HG03159 (cell line): Measurements from ENCODE around the gene KRT77.

Experiments used
- ATAC-seq: cut with Tn5 transposase; IDR thresholded peaks from one replicate; pipeline ENCODE4 v1.9.1; 2021; ENCODE audit warnings: mild to moderate bottlenecking, moderate library complexity; ENCODE audit not compliant: unreplicated experiment

Gene KRT77

DNA sequence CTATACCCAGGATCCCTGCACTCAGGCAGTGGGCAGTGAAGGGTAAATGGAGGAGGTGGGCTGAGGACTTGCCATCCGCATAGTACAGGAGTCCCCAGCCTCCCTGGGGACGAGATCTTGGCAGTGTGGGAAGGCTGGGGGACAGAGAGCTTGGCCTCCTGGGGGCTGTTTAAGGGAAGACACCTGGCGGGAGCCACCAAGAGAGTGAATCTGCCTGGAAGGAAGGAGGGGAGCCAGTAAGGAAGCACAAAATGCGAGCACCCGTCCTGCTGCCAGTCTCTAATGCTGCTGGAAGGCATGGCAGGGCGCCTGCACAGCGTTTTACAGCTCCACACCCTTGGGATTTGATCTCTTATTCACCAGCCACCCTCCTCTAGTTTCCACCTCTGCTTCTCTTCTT lies 43.9 kb downstream of the KRT77 start:
- ATAC-seq: no peak

DNA sequence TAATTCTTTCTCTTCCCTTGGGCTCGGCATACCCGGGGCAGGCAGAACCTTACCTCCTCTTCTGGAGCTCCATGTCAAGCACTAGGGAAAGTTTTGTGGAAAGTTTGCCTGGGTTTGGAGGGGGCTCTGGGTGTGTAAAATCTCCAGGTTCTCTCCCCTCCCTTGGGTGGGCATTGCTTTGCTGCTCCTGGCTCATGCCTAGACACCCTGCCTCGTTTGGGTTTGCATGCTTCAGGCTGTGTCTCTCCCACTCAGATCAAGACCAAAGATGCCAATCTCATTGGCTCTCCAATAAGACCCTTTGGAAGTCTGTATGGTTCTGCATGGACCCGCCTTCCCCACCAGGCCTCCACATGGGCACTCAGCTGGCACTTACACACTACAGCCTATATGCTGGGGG lies 45.1 kb downstream of the KRT77 start:
- no peak for ATAC-seq

DNA sequence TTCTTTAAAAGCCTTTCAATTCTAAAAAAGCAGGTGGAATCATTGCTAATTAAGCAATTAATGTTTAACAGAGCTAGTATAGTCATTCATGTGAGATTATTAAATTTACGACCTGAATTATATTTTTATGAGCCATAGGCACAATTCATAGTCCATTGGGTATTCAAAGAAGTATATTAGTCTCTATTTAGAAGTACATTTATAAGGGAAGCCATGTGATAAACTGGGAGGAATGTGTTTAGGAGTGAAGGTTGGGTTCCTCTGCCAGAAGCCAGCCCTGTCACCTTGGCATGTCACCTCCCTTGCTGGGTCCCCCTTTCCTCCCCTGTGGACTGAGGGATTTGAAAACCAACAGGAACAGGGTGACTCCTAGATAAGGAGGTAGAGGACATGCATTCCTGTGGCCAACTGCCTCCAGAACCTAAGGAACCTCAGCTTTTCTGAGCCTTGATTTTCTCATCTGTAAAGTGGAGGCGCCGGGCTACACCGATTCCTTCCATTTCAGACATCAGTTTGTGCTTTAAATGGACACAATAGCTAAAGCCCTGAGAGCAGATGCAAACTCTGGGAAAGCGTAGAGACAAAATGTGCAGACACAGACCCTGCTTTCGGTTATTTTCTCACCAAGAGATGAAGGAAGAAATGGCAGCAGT lies 45.9 kb downstream of the KRT77 start:
- ATAC-seq: no peak

DNA sequence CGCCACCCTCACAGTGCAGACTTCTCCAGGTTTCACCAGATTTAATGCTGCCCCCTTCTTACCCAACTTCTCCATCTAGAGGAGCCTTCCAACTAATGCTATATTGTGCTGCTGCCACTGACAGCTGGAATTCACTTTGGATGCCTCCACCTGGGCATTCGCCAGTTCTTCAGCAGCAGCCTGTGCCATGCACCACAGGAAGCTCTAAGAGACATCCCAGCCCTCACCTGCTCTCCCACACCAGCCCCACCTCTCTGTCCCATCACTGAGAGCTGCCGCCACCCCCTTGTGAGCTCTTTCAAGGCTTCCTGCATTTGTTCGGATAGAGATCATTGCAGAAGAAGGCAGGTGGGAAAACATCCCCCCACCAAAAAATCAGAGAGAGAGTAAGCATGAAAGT lies 46.7 kb downstream of the KRT77 start:
- no peak for ATAC-seq

DNA sequence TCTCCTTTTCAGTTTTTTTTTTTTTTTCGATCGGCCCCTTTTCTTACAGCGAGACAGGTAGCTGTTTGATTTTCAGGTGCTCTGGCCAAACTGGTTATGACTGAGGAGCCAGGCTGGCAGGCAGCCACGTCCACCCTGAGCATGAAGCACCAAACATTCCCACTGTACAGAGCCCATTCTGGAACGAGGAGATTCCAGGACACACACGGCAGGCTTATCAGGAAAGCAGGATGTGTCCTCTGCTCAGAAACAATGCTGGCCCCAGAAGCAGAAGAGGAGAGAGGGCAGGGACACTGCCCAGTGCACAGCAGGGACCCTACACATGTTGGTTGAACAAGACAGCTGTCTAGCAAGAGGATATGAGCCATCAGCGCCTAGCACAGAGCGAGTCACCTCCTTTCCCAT lies 47.6 kb downstream of the KRT77 start:
- ATAC-seq: no peak

DNA sequence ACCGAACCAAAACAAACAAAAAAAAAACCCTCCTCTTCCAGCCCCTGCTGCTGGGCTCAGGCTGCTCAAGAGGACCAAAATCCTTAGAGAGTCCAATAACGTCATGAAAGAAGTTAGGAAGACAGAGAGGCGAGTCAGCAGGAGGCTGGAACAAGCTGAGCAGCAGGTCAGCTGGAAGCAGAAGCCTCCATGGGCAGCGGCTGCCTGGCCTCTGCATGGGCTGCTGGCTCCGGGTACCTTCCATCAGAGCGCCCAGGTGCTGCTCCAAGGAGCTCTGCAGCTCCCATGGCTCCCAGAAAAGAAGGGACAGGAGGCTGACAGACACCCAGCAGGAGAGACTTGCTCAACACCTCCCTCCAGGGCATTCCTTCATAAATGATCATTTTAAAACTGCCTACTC lies 48.1 kb downstream of the KRT77 start:
- no peak for ATAC-seq

DNA sequence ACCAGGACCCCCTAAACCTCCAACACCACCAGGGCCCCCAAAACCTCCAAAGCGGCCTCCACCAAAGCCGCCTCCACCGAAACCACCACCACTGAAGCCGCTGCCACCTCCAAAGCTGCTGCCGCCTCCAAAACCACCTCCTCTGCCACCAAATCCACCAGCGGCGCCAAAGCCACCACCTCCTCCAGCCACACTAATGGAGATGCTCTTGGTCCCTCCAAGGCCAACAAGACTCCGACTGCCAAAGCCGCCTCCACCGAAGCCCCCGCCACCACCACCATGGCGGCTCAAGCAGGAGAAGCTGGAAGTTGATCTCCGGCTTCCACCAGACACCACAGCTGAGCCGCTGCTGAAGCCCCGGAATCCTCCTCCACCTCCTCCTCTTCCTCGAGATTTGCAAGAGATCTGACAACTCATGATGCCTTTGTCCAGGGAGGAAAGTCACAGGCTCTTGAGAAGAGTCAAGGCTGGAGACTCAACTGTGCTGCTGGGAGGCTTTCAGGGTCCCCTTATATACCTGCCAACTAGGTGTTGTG lies 51.5 kb downstream of the KRT77 start, which contains the start of gene KRT2:
Gene KRT2 (minus strand): TSS at position 486 of the 536 bp plus-strand sequence. CDS start 69 bp downstream, at position 417.
- no peak for ATAC-seq

DNA sequence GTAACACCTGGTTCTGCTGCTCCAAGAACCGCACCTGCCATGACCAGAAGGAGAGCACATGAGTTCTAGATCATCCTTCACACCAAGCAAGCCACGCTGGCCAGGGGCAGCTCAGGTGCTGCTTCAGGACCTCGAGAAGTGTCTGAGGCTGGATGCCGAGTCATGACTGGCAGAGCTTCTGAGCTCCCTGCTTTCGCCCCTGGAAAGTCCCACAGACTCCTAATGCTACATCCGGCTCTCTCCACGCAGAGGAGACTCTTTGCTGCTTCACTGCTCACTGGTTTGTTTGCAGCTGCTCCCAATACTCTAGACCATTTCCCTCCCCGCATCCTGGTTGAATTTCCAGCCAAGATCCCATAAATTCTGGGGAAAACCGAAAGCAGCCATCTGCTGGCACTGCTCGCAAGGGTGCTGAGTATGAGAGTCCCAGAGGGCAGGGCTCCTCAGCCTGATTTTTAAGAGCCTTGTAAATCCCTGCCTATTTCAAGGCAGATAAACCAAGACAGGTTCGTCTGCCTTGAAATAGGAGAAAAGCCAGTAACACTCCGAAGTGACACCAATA lies 52.7 kb downstream of the KRT77 start:
- no peak for ATAC-seq

DNA sequence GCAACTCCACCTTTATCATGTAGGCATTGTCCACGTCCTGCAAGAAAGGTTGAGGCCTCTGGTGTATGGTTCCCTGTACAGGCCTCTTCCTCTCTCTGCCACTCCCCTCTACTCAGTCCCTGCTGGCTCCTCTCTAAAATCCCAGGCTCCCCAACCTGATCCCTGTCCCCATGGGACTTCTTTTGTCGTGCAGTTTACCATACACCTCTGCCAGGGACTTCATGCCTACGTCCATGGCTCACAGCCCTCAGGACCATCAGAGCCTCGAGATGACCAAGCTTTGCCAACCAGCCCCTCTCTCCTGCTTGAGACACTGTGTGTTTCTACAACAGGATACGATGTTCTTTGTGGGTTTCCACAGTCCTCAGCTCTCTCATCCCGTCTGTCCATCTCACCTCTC lies 54.3 kb downstream of the KRT77 start:
- no peak for ATAC-seq

DNA sequence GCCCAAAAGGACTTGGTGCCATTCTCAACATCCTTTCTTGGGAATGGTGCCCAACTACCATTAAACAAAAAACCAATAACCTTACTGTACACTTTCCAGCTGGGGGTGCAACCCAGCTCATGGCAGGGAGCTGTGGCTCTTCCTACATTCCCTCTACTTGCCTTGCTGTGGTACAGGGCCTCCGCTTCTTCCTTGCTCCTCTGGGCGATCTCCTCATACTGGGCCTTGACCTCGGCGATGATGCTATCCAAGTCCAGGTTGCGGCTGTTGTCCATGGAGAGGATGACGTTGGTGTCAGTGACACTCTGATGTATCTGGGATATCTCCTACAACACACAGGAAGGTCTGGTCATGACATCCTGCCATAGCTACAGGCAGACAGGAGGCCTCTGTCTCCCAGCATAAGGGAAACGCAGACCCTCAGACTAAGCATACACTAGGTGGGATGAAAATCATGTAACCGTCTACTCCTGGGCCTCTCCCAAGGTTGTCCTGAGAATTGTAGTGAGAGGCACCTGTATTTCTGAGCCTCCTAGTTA lies 55.2 kb downstream of the KRT77 start:
- ATAC-seq: no peak

DNA sequence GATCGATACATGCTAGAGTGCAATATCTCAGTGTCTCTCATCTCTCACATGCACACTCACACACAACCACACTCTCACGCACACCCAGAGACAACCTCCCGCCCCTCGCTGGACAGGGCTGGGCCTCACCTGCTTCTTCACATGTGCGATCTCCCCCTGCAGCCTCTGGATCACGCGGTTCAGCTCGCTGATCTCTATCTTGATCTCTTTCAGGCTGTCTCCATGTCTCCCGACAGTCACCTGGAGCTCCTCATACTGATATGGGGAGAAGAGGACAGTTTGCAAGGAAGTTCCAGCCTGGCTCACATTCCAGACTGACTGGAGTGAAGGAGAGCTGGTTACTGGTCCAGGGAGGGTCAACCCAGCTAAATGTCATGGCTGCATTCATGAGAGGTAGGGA lies 55.7 kb downstream of the KRT77 start:
- ATAC-seq: no peak

DNA sequence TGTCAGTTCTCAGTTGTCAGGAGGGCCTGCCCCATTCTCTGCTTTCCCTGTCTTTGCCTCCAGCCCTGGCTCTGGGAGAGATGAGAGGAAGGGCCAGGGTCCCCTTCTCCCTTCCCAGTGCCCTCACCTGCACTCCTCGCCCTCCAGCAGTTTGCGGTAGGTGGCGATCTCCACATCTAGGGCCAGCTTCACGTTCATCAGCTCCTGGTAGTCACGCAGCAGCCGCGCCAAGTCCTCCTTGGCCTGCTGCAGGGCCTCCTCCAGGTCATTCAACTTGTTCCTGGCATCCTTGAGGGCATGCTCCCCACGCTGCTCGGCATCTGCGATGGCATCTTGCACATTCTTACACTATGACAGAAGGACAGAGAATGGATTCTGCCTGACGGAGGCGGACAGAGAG lies 56.7 kb downstream of the KRT77 start:
- ATAC-seq: no peak

DNA sequence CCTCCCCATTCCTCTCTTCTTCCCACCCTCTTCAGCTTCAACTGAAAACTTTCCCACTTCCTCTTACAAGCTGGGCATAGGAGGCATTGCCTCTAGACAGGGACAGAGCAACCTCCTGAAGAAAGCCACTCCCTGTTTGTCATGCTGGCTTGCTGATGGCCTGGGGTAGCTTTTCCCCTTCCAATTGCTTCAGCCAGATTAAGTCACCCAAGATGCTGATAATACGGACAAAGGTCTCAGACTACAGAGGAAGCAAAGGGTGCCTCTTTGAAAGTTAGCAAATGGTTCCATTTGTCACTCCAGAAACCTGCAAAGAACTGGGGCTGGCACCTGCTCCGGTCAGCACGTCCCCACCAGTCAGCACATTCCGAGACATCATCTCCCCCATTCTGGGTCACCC lies 57.3 kb downstream of the KRT77 start:
- ATAC-seq: no peak

DNA sequence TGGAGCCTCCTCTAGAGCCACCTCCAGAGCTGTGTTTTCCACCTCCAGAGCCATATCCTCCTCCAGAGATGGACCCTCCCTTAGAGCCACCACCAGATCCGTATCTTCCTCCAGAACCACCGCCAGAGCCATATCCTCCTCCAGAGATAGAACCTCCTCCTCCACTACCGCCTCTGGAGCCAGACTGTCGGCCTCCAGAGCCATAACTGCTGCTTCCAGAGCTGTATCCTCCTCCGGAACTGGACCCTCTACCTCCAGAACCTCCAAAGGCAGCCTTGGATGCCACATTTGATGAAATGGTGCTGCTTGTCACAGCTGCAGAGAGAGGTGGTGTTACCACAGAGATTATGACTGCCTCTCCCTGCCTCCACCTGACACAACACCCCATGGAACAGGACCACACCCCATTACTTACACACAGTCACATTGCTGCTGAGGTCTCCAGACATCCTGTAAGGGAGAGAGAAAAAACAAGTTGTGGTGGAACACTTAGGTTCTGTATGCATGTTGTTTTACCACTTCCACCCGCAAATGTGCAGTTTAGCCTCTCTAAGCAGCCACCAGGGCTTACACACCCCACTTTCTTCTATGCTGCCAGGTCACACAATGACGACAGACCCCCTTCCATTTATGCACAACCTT lies 58.1 kb downstream of the KRT77 start:
- ATAC-seq: no peak

DNA sequence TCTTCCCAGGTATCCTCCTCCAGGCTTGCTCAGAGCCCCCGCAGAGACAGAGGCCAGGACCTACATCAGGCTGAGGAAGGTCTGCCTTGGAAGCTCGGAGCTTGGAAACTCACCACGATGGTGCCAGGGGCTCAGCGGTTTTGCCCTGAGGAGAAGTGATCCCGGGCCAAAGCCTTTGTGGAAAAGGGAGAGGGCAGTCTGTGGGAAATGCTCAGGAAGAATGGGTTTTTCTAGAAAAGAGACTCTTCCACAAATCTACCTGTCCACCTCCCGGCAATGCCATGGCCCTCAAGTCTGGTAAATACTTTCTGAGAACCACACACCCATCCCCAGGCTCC lies 59.3 kb downstream of the KRT77 start:
- ATAC-seq: no peak

DNA sequence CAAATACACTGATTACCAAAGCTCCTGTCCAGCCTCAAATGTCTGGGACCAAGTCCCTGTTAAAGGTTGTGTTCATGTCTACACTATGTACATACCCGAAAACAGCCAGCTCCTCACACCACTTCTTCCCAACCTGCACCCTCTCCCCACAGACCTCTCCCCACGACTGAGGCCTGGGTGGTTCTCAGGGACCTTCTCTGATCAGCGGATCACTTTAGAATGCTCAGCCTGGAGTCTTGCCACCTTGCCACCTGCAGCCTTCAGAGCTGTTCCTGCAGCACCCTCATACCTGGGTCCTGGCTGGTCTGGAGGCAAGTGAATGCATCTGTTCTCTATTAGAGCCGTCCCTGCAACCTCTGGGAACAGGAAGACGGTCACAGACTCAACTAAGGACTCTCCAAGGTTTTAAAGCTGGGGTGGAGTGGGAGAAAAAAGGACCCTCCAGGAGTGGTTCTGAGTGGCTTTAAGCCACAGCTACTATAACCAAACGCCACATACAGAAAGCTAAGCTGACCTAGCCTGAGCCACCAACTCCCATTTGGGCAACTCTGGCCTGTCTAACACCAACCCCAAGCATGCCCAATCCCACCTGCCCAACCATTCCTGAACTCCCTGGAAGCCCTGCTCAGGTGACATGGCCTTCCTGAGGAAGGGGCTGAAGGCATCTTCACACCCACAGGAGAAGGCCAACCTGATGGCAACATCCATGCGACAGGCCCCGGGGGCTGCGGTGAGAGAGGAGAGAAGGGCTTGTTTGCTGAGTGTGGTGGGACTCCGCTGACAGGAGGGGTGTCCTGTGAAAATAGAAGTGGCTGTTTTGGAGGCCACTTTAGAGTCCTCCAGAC lies 59.9 kb downstream of the KRT77 start:
- no peak for ATAC-seq

DNA sequence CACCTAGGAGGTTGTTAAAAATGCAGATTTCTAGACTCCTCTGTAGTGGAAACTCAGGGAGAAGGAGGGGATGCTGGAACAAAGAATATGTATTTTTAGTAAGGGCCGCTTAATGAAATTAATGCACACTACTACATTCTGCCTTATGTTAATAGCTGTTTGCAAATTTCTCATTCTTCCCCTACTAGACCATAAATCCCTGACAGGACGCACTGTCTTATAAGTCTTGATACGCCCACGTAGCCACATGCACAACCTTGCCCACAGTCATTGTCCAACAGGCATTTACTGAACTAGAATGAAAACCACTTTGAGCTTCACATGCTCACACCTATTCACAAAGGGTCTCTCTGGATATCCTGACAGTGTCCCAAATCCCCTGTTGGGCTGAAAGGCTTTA lies 61.9 kb downstream of the KRT77 start:
- no peak for ATAC-seq
